Stimulated activated naive CD8-positive, alpha-beta T cell treated with anti-CD3 and anti-CD28 coated beads, Interleukin-15, Interleukin-2, amounts not matched to agents 100 ng/mL and 50 ng/mL, for 24 hours (primary cell): ENCODE results near the gene NGEF.

ENCODE experiments used
- H3K27ac Mint-ChIP-seq: one replicate; pipeline ENCODE4 v1.8.0; 2021; ENCODE audit warnings: mild to moderate bottlenecking, mixed read lengths
- H3K27me3 Mint-ChIP-seq: one replicate; pipeline ENCODE4 v1.8.0; 2021; ENCODE audit warnings: mixed read lengths
- H3K36me3 Mint-ChIP-seq: one replicate; pipeline ENCODE4 v1.8.0; 2021; ENCODE audit warnings: low read depth, mixed read lengths
- H3K4me1 Mint-ChIP-seq: one replicate; pipeline ENCODE4 v1.8.0; 2021; ENCODE audit warnings: low read depth, mixed read lengths
- H3K4me3 Mint-ChIP-seq: one replicate; pipeline ENCODE4 v1.8.0; 2021; ENCODE audit warnings: mild to moderate bottlenecking, mixed read lengths
- H3K9me3 Mint-ChIP-seq: one replicate; pipeline ENCODE4 v1.8.0; 2021; ENCODE audit warnings: mixed read lengths

The NGEF gene

DNA sequence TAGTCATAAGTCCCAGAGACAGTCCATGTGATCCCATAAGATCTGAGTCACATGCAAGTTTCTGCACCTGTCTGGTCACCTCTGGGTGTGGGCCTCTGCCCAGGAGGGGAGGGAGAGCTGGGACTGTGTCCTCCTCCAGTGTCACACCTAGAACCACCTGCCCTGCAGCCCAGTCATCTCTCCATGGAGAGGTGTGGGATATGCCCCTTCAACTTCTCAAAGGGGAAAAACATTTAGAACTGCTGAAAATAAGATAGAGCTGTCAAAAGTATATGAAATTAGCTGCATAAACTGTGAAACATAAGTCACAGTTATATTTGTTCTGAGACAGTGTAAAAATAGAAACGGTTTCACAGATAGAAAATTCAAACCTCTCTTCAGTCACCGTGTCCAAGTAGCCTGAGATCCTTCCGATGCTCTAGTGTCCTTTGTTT lies 55.4 kb downstream of the NGEF start:
- Mint-ChIP-seq H3K27ac (no peak overlapping the region), H3K36me3 (no peaks in the 10 kb centered on the region), H3K4me3 (no peak overlapping the region), H3K4me1 (peaks cover 6% of the 10 kb centered on the region), H3K27me3 (peaks cover 4% of the 10 kb centered on the region), H3K9me3 (no peaks in the 10 kb centered on the region)

GRCh38 chr2:232955856-232956255 lies 57.2 kb downstream of the NGEF start:
- Mint-ChIP-seq H3K9me3 (no peaks in the 10 kb centered on the region), H3K27me3 (peaks cover 9% of the 10 kb centered on the region), H3K36me3 (no peaks in the 10 kb centered on the region), H3K27ac (no peak overlapping the region), H3K4me3 (no peak overlapping the region), H3K4me1 (peaks cover 6% of the 10 kb centered on the region)

GRCh38 chr2:232954691-232955090 lies 58.4 kb downstream of the NGEF start:
- peaks cover 6% of the 10 kb centered on the region for H3K4me1 Mint-ChIP-seq
- H3K4me3 Mint-ChIP-seq: no peak overlapping the region
- no peak overlapping the region for H3K27ac Mint-ChIP-seq
- H3K9me3 Mint-ChIP-seq: no peaks in the 10 kb centered on the region
- peaks cover 8% of the 10 kb centered on the region for H3K27me3 Mint-ChIP-seq
- H3K36me3 Mint-ChIP-seq: no peaks in the 10 kb centered on the region

DNA sequence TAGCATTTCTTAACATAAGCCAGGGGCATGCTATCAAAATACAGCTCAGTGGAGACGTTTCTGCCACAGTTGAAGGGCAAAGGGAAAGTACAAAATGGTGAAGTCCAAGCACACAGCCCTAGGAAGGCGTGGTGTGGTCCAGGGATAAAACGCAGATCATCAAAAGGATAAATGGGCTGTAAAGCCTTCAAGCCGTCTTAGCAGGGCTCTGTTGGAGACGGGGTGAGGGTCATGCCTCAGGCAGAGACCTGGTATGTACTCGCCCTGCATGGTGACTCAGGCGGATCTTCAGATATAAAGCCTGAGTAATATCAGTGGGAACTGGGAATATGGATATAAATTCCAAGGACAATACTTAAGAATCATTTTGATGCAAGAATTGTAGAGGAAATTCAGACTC lies 61.2 kb downstream of the NGEF start:
- Mint-ChIP-seq H3K27ac (no peak overlapping the region), H3K27me3 (peaks cover 8% of the 10 kb centered on the region), H3K9me3 (no peaks in the 10 kb centered on the region), H3K4me1 (no peaks in the 10 kb centered on the region), H3K36me3 (no peaks in the 10 kb centered on the region), H3K4me3 (no peak overlapping the region)

GRCh38 chr2:232951181-232951580 lies 61.9 kb downstream of the NGEF start:
- Mint-ChIP-seq H3K9me3 (no peaks in the 10 kb centered on the region), H3K36me3 (no peaks in the 10 kb centered on the region), H3K4me3 (no peak overlapping the region), H3K4me1 (no peaks in the 10 kb centered on the region), H3K27ac (no peak overlapping the region), H3K27me3 (peaks cover 8% of the 10 kb centered on the region)

- H3K27ac Mint-ChIP-seq: no peak overlapping the region
- peaks cover 8% of the 10 kb centered on the region for H3K27me3 Mint-ChIP-seq
- no peaks in the 10 kb centered on the region for H3K36me3 Mint-ChIP-seq
- no peak overlapping the region for H3K4me3 Mint-ChIP-seq
- H3K4me1 Mint-ChIP-seq: no peaks in the 10 kb centered on the region
- H3K9me3 Mint-ChIP-seq: no peaks in the 10 kb centered on the region
These were observed 62.3 kb downstream of the NGEF start for GRCh38 chr2:232950751-232951150.

DNA sequence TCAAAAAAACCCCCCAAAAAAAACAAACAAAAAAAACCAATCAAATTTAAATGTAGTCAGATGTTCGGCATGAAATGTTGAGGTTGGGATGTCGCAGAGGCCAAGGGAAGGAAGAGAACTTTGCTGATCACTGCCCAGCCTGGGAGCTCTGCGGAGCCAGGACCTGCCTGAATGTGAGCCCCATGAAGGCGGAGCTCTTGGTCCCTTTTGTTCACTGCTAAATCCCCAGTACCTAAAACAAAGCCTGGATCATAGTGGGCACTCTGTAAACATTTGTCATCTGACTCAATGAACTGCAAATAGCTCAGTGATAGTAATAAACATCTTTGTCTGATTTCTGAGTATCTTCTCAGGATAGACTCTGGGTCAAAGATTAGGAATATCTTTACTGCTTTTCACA lies 64.0 kb downstream of the NGEF start:
- H3K27ac Mint-ChIP-seq: no peak overlapping the region

GRCh38 chr2:232942831-232943230 lies 70.2 kb downstream of the NGEF start:
- H3K27me3 Mint-ChIP-seq: peaks cover 15% of the 10 kb centered on the region
- H3K4me3 Mint-ChIP-seq: no peak overlapping the region
- no peak overlapping the region for H3K27ac Mint-ChIP-seq

More for the DNA sequence above, 64.0 kb downstream of the NGEF start:
- no peak overlapping the region for H3K4me3 Mint-ChIP-seq
- no peaks in the 10 kb centered on the region for H3K36me3 Mint-ChIP-seq
- H3K9me3 Mint-ChIP-seq: no peaks in the 10 kb centered on the region
- H3K4me1 Mint-ChIP-seq: no peaks in the 10 kb centered on the region
- H3K27me3 Mint-ChIP-seq: peaks cover 8% of the 10 kb centered on the region

GRCh38 chr2:232941912-232942594 lies 71.0 kb downstream of the NGEF start:
- Mint-ChIP-seq H3K9me3 (peaks cover 4% of the 10 kb centered on the region), H3K27ac (no peak overlapping the region), H3K27me3 (peaks cover 21% of the 10 kb centered on the region), H3K36me3 (no peaks in the 10 kb centered on the region), H3K4me1 (peaks cover 3% of the 10 kb centered on the region), H3K4me3 (no peak overlapping the region)

More at GRCh38 chr2:232942831-232943230, 70.2 kb downstream of the NGEF start:
- peaks cover 3% of the 10 kb centered on the region for H3K4me1 Mint-ChIP-seq
- peaks cover 4% of the 10 kb centered on the region for H3K9me3 Mint-ChIP-seq
- no peaks in the 10 kb centered on the region for H3K36me3 Mint-ChIP-seq

- peaks cover 4% of the 10 kb centered on the region for H3K9me3 Mint-ChIP-seq
- no peak overlapping the region for H3K4me3 Mint-ChIP-seq
- H3K27ac Mint-ChIP-seq: no peak overlapping the region
- no peaks in the 10 kb centered on the region for H3K36me3 Mint-ChIP-seq
- peaks cover 22% of the 10 kb centered on the region for H3K27me3 Mint-ChIP-seq
- peaks cover 3% of the 10 kb centered on the region for H3K4me1 Mint-ChIP-seq
These were observed 71.7 kb downstream of the NGEF start for GRCh38 chr2:232941400-232941799.

DNA sequence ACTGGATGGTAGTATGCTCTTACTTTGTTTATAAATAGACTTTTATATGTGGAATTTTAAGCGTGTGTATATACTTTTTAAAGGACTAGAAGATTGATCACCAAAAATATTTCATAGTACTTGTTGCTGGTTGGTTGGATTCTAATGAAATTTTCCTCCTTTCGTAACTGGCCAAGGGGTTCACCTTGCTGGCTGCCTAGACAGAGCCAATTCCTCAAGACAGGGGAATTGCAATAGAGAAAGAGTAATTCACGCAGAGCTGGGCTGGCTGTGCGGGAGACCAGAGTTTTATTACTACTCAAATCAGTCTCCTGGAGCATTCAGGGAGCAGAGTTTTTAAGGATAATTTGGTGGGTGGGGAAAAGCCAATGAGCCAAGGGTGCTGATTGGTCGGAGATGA lies 72.3 kb downstream of the NGEF start:
- H3K4me1 Mint-ChIP-seq: peaks cover 3% of the 10 kb centered on the region

GRCh38 chr2:232937278-232937906 lies 75.7 kb downstream of the NGEF start:
- Mint-ChIP-seq H3K4me1 (peaks cover 3% of the 10 kb centered on the region), H3K9me3 (peaks cover 4% of the 10 kb centered on the region), H3K4me3 (no peak overlapping the region), H3K27ac (no peak overlapping the region), H3K36me3 (no peaks in the 10 kb centered on the region), H3K27me3 (peaks cover 32% of the 10 kb centered on the region)

More for the DNA sequence above, 72.3 kb downstream of the NGEF start:
- Mint-ChIP-seq H3K4me3 (no peak overlapping the region), H3K27ac (no peak overlapping the region), H3K9me3 (peaks cover 4% of the 10 kb centered on the region), H3K36me3 (no peaks in the 10 kb centered on the region), H3K27me3 (peaks cover 22% of the 10 kb centered on the region)

DNA sequence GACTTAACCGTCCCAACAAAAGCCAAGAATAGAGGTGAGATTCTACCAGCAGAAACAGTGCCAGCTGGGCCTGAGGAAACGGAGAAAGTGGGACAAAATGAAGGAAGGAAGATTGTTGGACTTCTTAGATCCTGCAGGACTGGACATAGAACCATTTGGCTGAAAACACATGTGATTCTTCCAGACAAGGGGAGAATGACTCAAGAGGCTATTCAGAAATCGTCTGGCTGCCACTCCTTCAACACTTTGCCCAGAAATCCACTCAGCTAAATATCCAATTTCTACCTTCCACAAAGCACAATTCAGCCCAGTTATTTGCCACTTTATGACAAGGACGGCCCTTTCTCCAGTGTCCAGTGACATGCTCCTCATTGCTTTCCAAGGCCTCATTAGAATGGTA lies 81.4 kb downstream of the NGEF start:
- Mint-ChIP-seq H3K36me3 (no peaks in the 10 kb centered on the region), H3K27ac (no peak overlapping the region), H3K4me1 (peaks cover 18% of the 10 kb centered on the region), H3K4me3 (no peak overlapping the region), H3K9me3 (no peaks in the 10 kb centered on the region), H3K27me3 (peaks cover 41% of the 10 kb centered on the region)

DNA sequence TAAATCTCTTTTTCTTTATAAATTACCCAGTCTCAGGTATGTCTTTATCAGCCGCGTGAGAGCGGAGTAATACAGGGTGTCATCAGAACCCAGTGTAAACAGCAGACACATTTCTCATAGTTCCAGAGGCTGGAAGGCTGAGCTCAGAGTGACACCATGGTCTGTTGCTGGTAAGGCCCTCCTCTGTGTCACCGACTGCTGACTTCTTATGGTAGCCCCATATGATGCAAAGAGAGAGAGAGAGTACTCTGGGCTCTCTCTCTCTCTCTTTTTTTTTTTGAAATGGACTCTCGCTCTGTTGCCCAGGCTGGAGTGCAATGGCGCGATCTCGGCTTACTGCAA lies 83.0 kb downstream of the NGEF start:
- peaks cover 21% of the 10 kb centered on the region for H3K4me1 Mint-ChIP-seq
- H3K27me3 Mint-ChIP-seq: peaks cover 57% of the 10 kb centered on the region
- H3K9me3 Mint-ChIP-seq: no peaks in the 10 kb centered on the region
- no peaks in the 10 kb centered on the region for H3K36me3 Mint-ChIP-seq
- no peak overlapping the region for H3K27ac Mint-ChIP-seq
- no peak overlapping the region for H3K4me3 Mint-ChIP-seq

- Mint-ChIP-seq H3K27me3 (peaks cover 63% of the 10 kb centered on the region), H3K9me3 (no peaks in the 10 kb centered on the region), H3K4me1 (peaks cover 21% of the 10 kb centered on the region), H3K4me3 (peak overlapping the region; percentile 35), H3K27ac (no peak overlapping the region), H3K36me3 (peaks cover 3% of the 10 kb centered on the region)
These were observed 83.6 kb downstream of the NGEF start for GRCh38 chr2:232929303-232930058.
